ENCODE results near the gene RGS19.
"Not testable (repeated sequence)": the region's sequence is repeated elsewhere in the genome, so short reads cannot be mapped to it uniquely, and the experiment has no call there.

RGS19 gene

GRCh38 chr20:64092258-64093012 is 13.1 kb upstream of the RGS19 start:
- no peak for DNase-seq

- DNase-seq: no peak
Measured at GRCh38 chr20:64091770-64092169, 12.5 kb upstream of the RGS19 start.

- no peak for DNase-seq
Measured at GRCh38 chr20:64091340-64091739, 12.0 kb upstream of the RGS19 start.

- DNase-seq: no peak
Measured at GRCh38 chr20:64090165-64090564, 10.8 kb upstream of the RGS19 start.

- DNase-seq: not testable (repeated sequence)
Measured at GRCh38 chr20:64088586-64088985, 9.3 kb upstream of the RGS19 start.

- not testable (repeated sequence) for DNase-seq
Measured at GRCh38 chr20:64087226-64087825, 8.0 kb upstream of the RGS19 start.

GRCh38 chr20:64086801-64087200 is 7.5 kb upstream of the RGS19 start:
- DNase-seq: no peak

GRCh38 chr20:64084685-64085152 is 5.4 kb upstream of the RGS19 start:
- DNase-seq: no peak

- DNase-seq: no peak
Measured at GRCh38 chr20:64083804-64084684, 4.7 kb upstream of the RGS19 start, which contains the start of gene LKAAEAR1. TSS of gene LKAAEAR1 (minus strand) at chr20:64084398. CDS start at chr20:64084219, 179 bp downstream.

GRCh38 chr20:64083378-64083803 is 4.1 kb upstream of the RGS19 start:
- DNase-seq: peak; percentile 59

GRCh38 chr20:64082820-64083377 is 3.6 kb upstream of the RGS19 start:
- no peak for DNase-seq

GRCh38 chr20:64082126-64082731 is 2.9 kb upstream of the RGS19 start:
- DNase-seq: no peak

GRCh38 chr20:64081624-64081964 is 2.3 kb upstream of the RGS19 start:
- DNase-seq: no peak

- no peak for DNase-seq
Measured at GRCh38 chr20:64080813-64081623, 1.7 kb upstream of the RGS19 start.

GRCh38 chr20:64080013-64080812 is 895 bp upstream of the RGS19 start, which contains the start of gene OPRL1:
TSS of gene OPRL1 (plus strand) at chr20:64080082. CDS start at chr20:64092721, 12,639 bp downstream.
- no peak for DNase-seq

GRCh38 chr20:64078934-64079272 is 415 bp downstream of the RGS19 start:
- DNase-seq: no peak

- no peak for DNase-seq
Measured at GRCh38 chr20:64077876-64078551, 1.3 kb downstream of the RGS19 start.

GRCh38 chr20:64077541-64077875 is 1.8 kb downstream of the RGS19 start:
- DNase-seq: no peak

GRCh38 chr20:64077094-64077493 is 2.2 kb downstream of the RGS19 start:
- no peak for DNase-seq
